AG04449 (cell line): ENCODE results near the gene ZNF280A.
"Not testable (repeated sequence)": the region's sequence is repeated elsewhere in the genome, so short reads cannot be mapped to it uniquely, and the experiment has no call there.

Experiments
- CTCF ChIA-PET: fragments of 350-600 bp; formaldehyde crosslinking; extraction: SDS; loops from one replicate; lab custom pipeline; 2021; ENCODE audit warnings: antibody characterized with exemption; lab: Yijun Ruan, JAX
- POLR2A ChIA-PET: fragments of 400-600, 350-600 bp; formaldehyde crosslinking; extraction: SDS; loops from one replicate; lab custom pipeline; 2020; ENCODE audit warnings: antibody characterized with exemption, inconsistent platforms; lab: Yijun Ruan, JAX
- DNase-seq: peaks from one replicate; pipeline ENCODE4 v3.0.0-alpha.2; 2010; ENCODE audit warnings: low read depth, low spot score
- H3K4me3 ChIP-seq: 2 replicates; pipeline ENCODE4 v1.5.1; 2011; ENCODE audit warnings: low read depth, mild to moderate bottlenecking, control low read depth, low read length
- TF ChIP-seq, protein P1 (sequence below): IDR thresholded peaks from one replicate; pipeline ENCODE4 v1.5.1; 2011; ENCODE audit warnings: mild to moderate bottlenecking, moderate library complexity, low read length, control low read depth, inconsistent platforms; ENCODE audit not compliant: insufficient read depth; ENCODE audit errors: missing control alignments

ZNF280A gene

DNA sequence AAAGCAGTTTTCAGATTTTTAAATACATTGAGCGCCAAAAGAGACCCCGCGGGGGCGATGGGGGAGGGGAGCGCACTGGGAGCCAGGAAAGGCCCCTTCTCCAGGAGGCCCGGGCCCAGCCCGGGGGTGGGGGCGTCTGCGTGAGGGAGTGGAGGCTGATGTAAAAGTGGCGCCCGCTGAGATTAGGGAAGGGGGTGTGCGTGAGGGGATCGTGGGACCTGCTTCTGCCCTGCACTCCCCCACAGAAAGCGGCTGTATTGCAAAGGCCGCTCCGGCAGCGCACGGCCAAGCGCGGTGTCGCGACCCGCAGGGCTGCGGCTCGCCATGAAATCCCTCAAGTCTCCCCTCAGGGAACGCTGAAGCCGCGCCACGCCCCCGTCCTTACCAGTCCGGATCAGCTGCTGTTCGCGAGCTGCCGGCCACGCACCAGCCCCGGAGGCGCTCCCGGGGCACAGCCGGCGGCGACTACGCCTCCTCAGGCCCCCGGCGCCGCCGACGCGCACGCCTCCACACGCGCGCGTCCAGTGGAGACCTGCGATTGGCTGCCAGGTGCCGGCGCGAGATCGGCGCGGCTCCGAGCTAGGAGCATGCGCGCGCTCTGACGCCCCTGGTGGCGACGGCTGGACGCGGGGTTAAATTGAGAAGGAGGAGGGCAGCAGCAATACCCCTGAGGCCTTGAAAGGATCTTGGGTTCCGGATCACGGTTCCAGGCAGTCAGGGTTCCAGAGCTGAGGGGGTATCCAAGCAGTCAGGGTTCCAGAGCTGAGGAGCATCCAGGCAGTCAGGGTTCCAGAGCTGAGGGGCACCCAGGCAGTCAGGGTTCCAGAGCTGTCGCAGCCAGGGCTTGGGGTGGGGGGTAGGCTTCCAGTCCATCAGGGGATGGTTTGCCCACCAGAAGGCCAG lies 11.5 kb downstream of the ZNF280A start, which contains the start of gene ZNF280B:
ZNF280B (minus strand) TSS at position 469 of the 903 bp plus-strand sequence. CDS start 19,344 bp downstream, outside the sequence.
- ChIA-PET POLR2A (interaction anchor here (0.6 kb wide), 1 partner anchor 30 kb away, joined by 3 read pairs; no protein-coding TSS in a partner anchor), CTCF (interaction anchor here (0.6 to 2.7 kb wide), 18 partner anchors 9 to 450 kb away, joined by 3 to 20 read pairs (median 4); partner anchors contain the start of gene ZNF280A)
- DNase-seq, result peak; percentile 9
- H3K4me3 ChIP-seq, result peak within 1 kb of the TSS; percentile 85
- TF ChIP-seq, protein P1, sequence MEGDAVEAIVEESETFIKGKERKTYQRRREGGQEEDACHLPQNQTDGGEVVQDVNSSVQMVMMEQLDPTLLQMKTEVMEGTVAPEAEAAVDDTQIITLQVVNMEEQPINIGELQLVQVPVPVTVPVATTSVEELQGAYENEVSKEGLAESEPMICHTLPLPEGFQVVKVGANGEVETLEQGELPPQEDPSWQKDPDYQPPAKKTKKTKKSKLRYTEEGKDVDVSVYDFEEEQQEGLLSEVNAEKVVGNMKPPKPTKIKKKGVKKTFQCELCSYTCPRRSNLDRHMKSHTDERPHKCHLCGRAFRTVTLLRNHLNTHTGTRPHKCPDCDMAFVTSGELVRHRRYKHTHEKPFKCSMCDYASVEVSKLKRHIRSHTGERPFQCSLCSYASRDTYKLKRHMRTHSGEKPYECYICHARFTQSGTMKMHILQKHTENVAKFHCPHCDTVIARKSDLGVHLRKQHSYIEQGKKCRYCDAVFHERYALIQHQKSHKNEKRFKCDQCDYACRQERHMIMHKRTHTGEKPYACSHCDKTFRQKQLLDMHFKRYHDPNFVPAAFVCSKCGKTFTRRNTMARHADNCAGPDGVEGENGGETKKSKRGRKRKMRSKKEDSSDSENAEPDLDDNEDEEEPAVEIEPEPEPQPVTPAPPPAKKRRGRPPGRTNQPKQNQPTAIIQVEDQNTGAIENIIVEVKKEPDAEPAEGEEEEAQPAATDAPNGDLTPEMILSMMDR, result peak; percentile 93

DNA sequence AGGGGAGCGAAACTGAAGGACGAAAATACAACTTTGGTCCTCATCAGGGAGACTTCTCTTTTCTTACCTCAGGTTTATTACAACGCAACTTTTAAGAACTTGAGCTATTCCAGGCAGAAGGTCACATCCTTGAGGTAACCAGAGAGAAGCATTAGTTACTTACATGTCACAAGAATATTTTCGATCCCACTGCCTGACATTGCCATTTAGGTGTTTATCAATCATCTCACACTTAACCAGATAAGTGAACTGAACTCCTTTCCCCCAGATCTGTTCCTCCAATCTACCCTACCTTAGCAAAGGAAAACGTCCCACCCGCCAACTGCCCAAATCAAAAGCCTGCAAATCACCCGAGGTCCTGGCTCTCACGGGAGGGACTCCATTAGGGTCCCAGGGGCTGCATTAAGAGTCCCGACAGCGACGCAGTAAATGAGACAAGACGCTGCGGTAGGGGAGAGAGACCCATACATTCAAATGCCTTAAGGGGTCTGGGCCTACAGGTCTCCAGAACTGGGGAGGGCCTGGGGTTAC lies 12.3 kb downstream of the ZNF280A start:
- CTCF ChIA-PET, result interaction anchor here (0.8 to 2.7 kb wide), 5 partner anchors 19 to 451 kb away, joined by 3 to 11 read pairs (median 4); no protein-coding TSS in a partner anchor
- peak overlapping the region; percentile 85 for H3K4me3 ChIP-seq
- TF ChIP-seq, protein P1, result no peak
- POLR2A ChIA-PET, result interaction anchor here (0.6 kb wide), 1 partner anchor 29 kb away, joined by 3 read pairs; no protein-coding TSS in a partner anchor
- DNase-seq, result no peak

DNA sequence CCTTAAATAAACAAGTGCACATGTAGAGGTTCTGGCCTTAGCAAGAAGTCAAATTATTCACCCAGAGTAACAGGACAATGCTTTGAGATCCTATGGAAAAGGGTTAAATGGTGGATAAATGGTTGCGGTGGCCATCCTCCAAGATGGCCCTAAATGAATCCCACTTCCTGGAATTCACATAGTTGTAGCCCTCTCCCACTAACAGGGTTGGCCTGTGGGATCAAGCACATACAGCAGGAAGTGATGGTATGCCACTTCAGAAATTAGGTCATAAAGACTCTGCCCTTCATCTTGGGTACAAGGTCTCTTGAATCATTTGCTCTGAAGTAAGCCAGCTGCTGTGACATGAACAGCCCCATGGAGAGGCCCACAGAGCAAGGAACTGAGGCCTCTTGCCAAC lies 13.3 kb downstream of the ZNF280A start:
- DNase-seq, result no peak
- CTCF ChIA-PET, result interaction anchor here (1.3 to 2.7 kb wide), 3 partner anchors 43 to 452 kb away, joined by 4 to 11 read pairs (median 7); no protein-coding TSS in a partner anchor
- POLR2A ChIA-PET, result no interaction called here
- H3K4me3 ChIP-seq, result no peak overlapping the region
- TF ChIP-seq, protein P1, result no peak

DNA sequence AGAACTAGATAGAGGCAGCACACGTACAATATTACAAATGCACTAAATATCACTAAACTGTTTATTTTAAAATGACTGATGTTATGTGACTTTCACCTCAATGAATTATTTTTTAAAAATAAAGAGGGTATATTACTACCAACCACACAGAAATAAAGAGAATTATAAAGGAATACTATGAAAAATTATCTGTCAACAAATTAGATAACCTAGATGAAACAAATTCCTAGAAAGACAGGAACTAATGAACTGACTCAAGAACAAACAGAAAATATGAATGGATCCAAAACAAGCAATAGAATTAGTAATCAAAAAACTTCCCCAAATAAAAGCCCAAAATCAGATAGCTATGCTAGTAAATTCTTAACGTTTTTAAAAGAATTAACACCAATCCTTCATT lies 21.8 kb downstream of the ZNF280A start:
- no peak for DNase-seq
- ChIA-PET CTCF (interaction anchor here (1.0 to 2.8 kb wide), 2 partner anchors 11 to 88 kb away, joined by 3 to 12 read pairs; partner anchors contain the start of gene ZNF280B), POLR2A (no interaction called here)
- TF ChIP-seq, protein P1, result no peak
- H3K4me3 ChIP-seq, result no peak overlapping the region

DNA sequence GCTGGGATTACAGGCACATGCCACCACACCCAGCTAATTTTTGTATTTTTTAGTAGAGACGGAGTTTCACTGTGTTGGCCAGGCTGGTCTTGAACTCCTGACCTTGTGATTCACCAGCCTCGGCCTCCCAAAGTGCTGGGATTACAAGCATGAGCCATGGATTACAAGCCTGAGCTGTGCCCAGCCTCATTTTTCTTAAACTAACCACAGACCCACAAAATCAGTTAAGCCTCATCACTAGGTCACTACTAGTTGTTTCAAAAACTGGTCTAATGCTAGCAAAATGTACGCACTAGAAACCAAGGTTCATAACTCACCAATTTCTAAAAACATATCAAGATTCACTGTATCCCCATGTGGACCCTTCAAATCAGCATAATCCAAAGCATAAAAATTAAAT lies 28.5 kb downstream of the ZNF280A start:
- H3K4me3 ChIP-seq, DNase-seq, POLR2A ChIA-PET: not testable (repeated sequence)
- CTCF ChIA-PET, result interaction anchor here (1.0 kb wide), 1 partner anchor 14 kb away, joined by 3 read pairs; no protein-coding TSS in a partner anchor

DNA sequence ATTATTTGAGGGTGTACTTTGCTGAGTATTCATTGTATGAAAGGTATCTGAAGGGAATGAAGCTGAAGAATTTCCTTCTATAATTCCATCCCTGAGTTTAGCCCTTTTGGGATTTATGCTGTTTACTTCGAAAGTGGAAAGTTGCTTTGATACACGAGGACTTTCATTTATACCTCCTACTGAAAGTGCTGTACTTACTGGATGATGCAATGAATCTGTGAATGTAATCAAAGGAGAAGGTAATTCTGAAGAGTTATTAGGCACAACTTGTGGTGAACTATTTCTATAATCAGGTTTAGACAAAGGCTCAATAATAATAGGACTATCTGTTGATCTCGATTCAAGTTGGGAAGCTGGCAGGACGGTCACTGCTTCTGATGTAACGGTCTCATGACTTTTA lies 31.3 kb downstream of the ZNF280A start:
- TF ChIP-seq, protein P1, result no peak
- POLR2A ChIA-PET, result no interaction called here
- CTCF ChIA-PET, result interaction anchor here (1.3 to 1.9 kb wide), 3 partner anchors 19 to 87 kb away, joined by 3 to 7 read pairs (median 4); partner anchors contain the start of gene ZNF280B
- no peak for DNase-seq
- H3K4me3 ChIP-seq, result no peak overlapping the region
